HAP-1 (cell line): ENCODE results near the gene TRIM2.
A peak's percentile ranks its signal among the peaks of the same experiment; 100 is the strongest.

ENCODE experiments used
- DNase-seq, 2 experiments: peaks; one replicate each; pipeline ENCODE4 v3.0.0-alpha.2; 2016 to 2020; ENCODE audit warnings: low spot score in 2 of 2
- H3K27me3 ChIP-seq: fragments of 250-450 bp; sonication (Bioruptor Pico); 2 replicates; pipeline ENCODE4 v1.5.1; 2020; ENCODE audit warnings: low read depth, mild to moderate bottlenecking, moderate library complexity
- H3K36me3 ChIP-seq: fragments of 250-450 bp; sonication (Bioruptor Pico); replicated peaks from 2 replicates; pipeline ENCODE4 v1.5.1; 2020; ENCODE audit warnings: mild to moderate bottlenecking
- H3K4me1 ChIP-seq: fragments of 250-450 bp; sonication (Bioruptor Pico); 2 replicates; pipeline ENCODE4 v1.5.1; 2020; ENCODE audit warnings: mild to moderate bottlenecking
- H3K4me3 ChIP-seq: fragments of 250-450 bp; sonication (Bioruptor Pico); 2 replicates; pipeline ENCODE4 v1.5.1; 2020; ENCODE audit warnings: mild to moderate bottlenecking, moderate library complexity
- H3K9me3 ChIP-seq: fragments of 250-450 bp; sonication (Bioruptor Pico); 2 replicates; pipeline ENCODE4 v1.5.1; 2020; ENCODE audit warnings: mild to moderate bottlenecking, moderate library complexity
- in situ Hi-C: fragments of 300-500 bp; cut with MboI; formaldehyde crosslinking; loops from 3 replicates; pipeline ENCODE4 v1.14.3; 2020; ENCODE audit warnings: low sequenced_read_pairs, inconsistent platforms, mixed read lengths

TRIM2 gene

GRCh38 chr4:153257151-153257620, 52.9 kb downstream of the TRIM2 start:
- Histone ChIP-seq H3K36me3 (no peaks in the 10 kb centered on the region), H3K9me3 (peaks cover 3% of the 10 kb centered on the region; the same call in 1 of the 2 replicates), H3K4me3 (no peak overlapping the region), H3K27me3 (no peaks in the 10 kb centered on the region), H3K4me1 (peaks cover 42% of the 10 kb centered on the region)
- DNase-seq, result peak in 1 of 2 experiments; percentile 43
- in situ Hi-C loops, result no loop called here

GRCh38 chr4:153257991-153258390, 53.7 kb downstream of the TRIM2 start:
- in situ Hi-C loops, result no loop called here
- DNase-seq, result peak in 1 of 2 experiments; percentile 67
- Histone ChIP-seq H3K4me1 (peaks cover 42% of the 10 kb centered on the region), H3K27me3 (no peaks in the 10 kb centered on the region), H3K9me3 (peaks cover 6% of the 10 kb centered on the region; the same call in 1 of the 2 replicates), H3K36me3 (no peaks in the 10 kb centered on the region), H3K4me3 (no peak overlapping the region)

GRCh38 chr4:153258750-153259149, 54.5 kb downstream of the TRIM2 start:
- in situ Hi-C loops, result no loop called here
- Histone ChIP-seq H3K9me3 (peaks cover 6% of the 10 kb centered on the region; the same call in 1 of the 2 replicates), H3K27me3 (no peaks in the 10 kb centered on the region), H3K36me3 (no peaks in the 10 kb centered on the region), H3K4me3 (no peak overlapping the region), H3K4me1 (peaks cover 42% of the 10 kb centered on the region)
- peak; percentile 63 to 90 for DNase-seq

- peak in 1 of 2 experiments; percentile 58 for DNase-seq
- H3K36me3 ChIP-seq, result no peaks in the 10 kb centered on the region
- no peak overlapping the region for H3K4me3 ChIP-seq
- H3K9me3 ChIP-seq, result peaks cover 6% of the 10 kb centered on the region; the same call in 1 of the 2 replicates
- in situ Hi-C loops, result no loop called here
- H3K4me1 ChIP-seq, result peaks cover 42% of the 10 kb centered on the region
- no peaks in the 10 kb centered on the region for H3K27me3 ChIP-seq
Observed at GRCh38 chr4:153259661-153260060, 55.4 kb downstream of the TRIM2 start.

GRCh38 chr4:153260132-153260531, 55.9 kb downstream of the TRIM2 start:
- H3K4me3 ChIP-seq, result no peak overlapping the region
- peak in 1 of 2 experiments; percentile 42 for DNase-seq
- in situ Hi-C loops, result no loop called here
- H3K9me3 ChIP-seq, result peaks cover 6% of the 10 kb centered on the region; the same call in 1 of the 2 replicates
- no peaks in the 10 kb centered on the region for H3K27me3 ChIP-seq
- H3K4me1 ChIP-seq, result peaks cover 42% of the 10 kb centered on the region
- H3K36me3 ChIP-seq, result no peaks in the 10 kb centered on the region

GRCh38 chr4:153260553-153261300, 56.5 kb downstream of the TRIM2 start:
- Histone ChIP-seq H3K4me1 (peaks cover 42% of the 10 kb centered on the region), H3K9me3 (peaks cover 6% of the 10 kb centered on the region; the same call in 1 of the 2 replicates), H3K27me3 (no peaks in the 10 kb centered on the region), H3K4me3 (no peak overlapping the region), H3K36me3 (no peaks in the 10 kb centered on the region)
- in situ Hi-C loops, result no loop called here
- DNase-seq, result peak; percentile 49 to 67

- no peak for DNase-seq
- Histone ChIP-seq H3K36me3 (no peaks in the 10 kb centered on the region), H3K4me1 (peaks cover 42% of the 10 kb centered on the region), H3K9me3 (peaks cover 6% of the 10 kb centered on the region; the same call in 1 of the 2 replicates), H3K4me3 (no peak overlapping the region), H3K27me3 (no peaks in the 10 kb centered on the region)
- in situ Hi-C loops, result no loop called here
Observed at GRCh38 chr4:153261461-153261860, 57.2 kb downstream of the TRIM2 start.

GRCh38 chr4:153261914-153262313, 57.7 kb downstream of the TRIM2 start:
- H3K27me3 ChIP-seq, result no peaks in the 10 kb centered on the region
- H3K9me3 ChIP-seq, result peaks cover 6% of the 10 kb centered on the region; the same call in 1 of the 2 replicates
- in situ Hi-C loops, result no loop called here
- peaks cover 41% of the 10 kb centered on the region for H3K4me1 ChIP-seq
- H3K4me3 ChIP-seq, result no peak overlapping the region
- H3K36me3 ChIP-seq, result no peaks in the 10 kb centered on the region
- DNase-seq, result no peak

- Histone ChIP-seq H3K9me3 (peaks cover 6% of the 10 kb centered on the region; the same call in 1 of the 2 replicates), H3K4me1 (peaks cover 33% of the 10 kb centered on the region), H3K4me3 (no peak overlapping the region), H3K36me3 (peaks cover under 1% of the 10 kb centered on the region; the same call in 1 of the 2 replicates), H3K27me3 (no peaks in the 10 kb centered on the region)
- in situ Hi-C loops, result no loop called here
- DNase-seq, result no peak
Observed at GRCh38 chr4:153265306-153266047, 61.2 kb downstream of the TRIM2 start.

- no peak overlapping the region for H3K4me3 ChIP-seq
- no peaks in the 10 kb centered on the region for H3K27me3 ChIP-seq
- no peak for DNase-seq
- in situ Hi-C loops, result no loop called here
- peaks cover 5% of the 10 kb centered on the region; the same call in 1 of the 2 replicates for H3K36me3 ChIP-seq
- peaks cover 3% of the 10 kb centered on the region; the same call in 1 of the 2 replicates for H3K9me3 ChIP-seq
- peaks cover 28% of the 10 kb centered on the region for H3K4me1 ChIP-seq
Observed at GRCh38 chr4:153266988-153267387, 62.7 kb downstream of the TRIM2 start.

- in situ Hi-C loops, result no loop called here
- DNase-seq, result no peak
- H3K27me3 ChIP-seq, result no peaks in the 10 kb centered on the region
- peaks cover 28% of the 10 kb centered on the region for H3K4me1 ChIP-seq
- H3K4me3 ChIP-seq, result no peak overlapping the region
- H3K9me3 ChIP-seq, result no peaks in the 10 kb centered on the region
- H3K36me3 ChIP-seq, result peaks cover 5% of the 10 kb centered on the region; the same call in 1 of the 2 replicates
Observed at GRCh38 chr4:153267890-153268289, 63.6 kb downstream of the TRIM2 start.

GRCh38 chr4:153268295-153268694, 64.1 kb downstream of the TRIM2 start:
- peaks cover 5% of the 10 kb centered on the region; the same call in 1 of the 2 replicates for H3K36me3 ChIP-seq
- no peaks in the 10 kb centered on the region for H3K9me3 ChIP-seq
- H3K27me3 ChIP-seq, result no peaks in the 10 kb centered on the region
- H3K4me3 ChIP-seq, result no peak overlapping the region
- DNase-seq, result no peak
- H3K4me1 ChIP-seq, result peaks cover 28% of the 10 kb centered on the region
- in situ Hi-C loops, result no loop called here

GRCh38 chr4:153269218-153269990, 65.2 kb downstream of the TRIM2 start:
- peaks cover 5% of the 10 kb centered on the region; the same call in 1 of the 2 replicates for H3K36me3 ChIP-seq

More at GRCh38 chr4:153269218-153269990, 65.2 kb downstream of the TRIM2 start:
- in situ Hi-C loops, result no loop called here
- Histone ChIP-seq H3K27me3 (no peaks in the 10 kb centered on the region), H3K4me3 (no peak overlapping the region), H3K9me3 (no peaks in the 10 kb centered on the region), H3K4me1 (peaks cover 28% of the 10 kb centered on the region)
- DNase-seq, result peak in 1 of 2 experiments; percentile 94
